ENCODE data around the gene AUTS2.

AUTS2 gene

GRCh38 chr7:70620333-70621055, 1022.2 kb downstream of the AUTS2 start:
- DNase-seq (ENCODE audit: low read depth, low spot score), result no peak

GRCh38 chr7:70621954-70622600, 1023.8 kb downstream of the AUTS2 start:
- no peak for DNase-seq (ENCODE audit: low read depth, low spot score)

GRCh38 chr7:70622936-70623335, 1024.7 kb downstream of the AUTS2 start:
- DNase-seq (ENCODE audit: low read depth, low spot score), result no peak

- DNase-seq (ENCODE audit: low read depth, low spot score), result no peak
Measured at GRCh38 chr7:70624500-70625103, 1026.3 kb downstream of the AUTS2 start.

GRCh38 chr7:70627461-70627860, 1029.2 kb downstream of the AUTS2 start:
- no peak for DNase-seq (ENCODE audit: low read depth, low spot score)

GRCh38 chr7:70630440-70630817, 1032.2 kb downstream of the AUTS2 start:
- no peak for DNase-seq (ENCODE audit: low read depth, low spot score)

GRCh38 chr7:70630818-70631457, 1032.7 kb downstream of the AUTS2 start:
- no peak for DNase-seq (ENCODE audit: low read depth, low spot score)

- DNase-seq (ENCODE audit: low read depth, low spot score), result no peak
Measured at GRCh38 chr7:70631718-70632117, 1033.4 kb downstream of the AUTS2 start.

- DNase-seq (ENCODE audit: low read depth, low spot score), result no peak
Measured at GRCh38 chr7:70632400-70632799, 1034.1 kb downstream of the AUTS2 start.

GRCh38 chr7:70634071-70634470, 1035.8 kb downstream of the AUTS2 start:
- DNase-seq (ENCODE audit: low read depth, low spot score), result no peak

GRCh38 chr7:70634610-70635068, 1036.4 kb downstream of the AUTS2 start:
- peak; percentile 18 for DNase-seq (ENCODE audit: low read depth, low spot score)

- no peak for DNase-seq (ENCODE audit: low read depth, low spot score)
Measured at GRCh38 chr7:70635633-70636032, 1037.4 kb downstream of the AUTS2 start.

GRCh38 chr7:70636169-70636568, 1037.9 kb downstream of the AUTS2 start:
- no peak for DNase-seq (ENCODE audit: low read depth, low spot score)

GRCh38 chr7:70637726-70638125, 1039.5 kb downstream of the AUTS2 start:
- DNase-seq (ENCODE audit: low read depth, low spot score), result no peak

- no peak for DNase-seq (ENCODE audit: low read depth, low spot score)
Measured at GRCh38 chr7:70638158-70639107, 1040.2 kb downstream of the AUTS2 start.

GRCh38 chr7:70640266-70640833, 1042.1 kb downstream of the AUTS2 start:
- DNase-seq (ENCODE audit: low read depth, low spot score), result peak; percentile 7

GRCh38 chr7:70641882-70642281, 1043.6 kb downstream of the AUTS2 start:
- DNase-seq (ENCODE audit: low read depth, low spot score), result no peak

GRCh38 chr7:70645279-70645678, 1047.0 kb downstream of the AUTS2 start:
- DNase-seq (ENCODE audit: low read depth, low spot score), result no peak

- DNase-seq (ENCODE audit: low read depth, low spot score), result no peak
Measured at GRCh38 chr7:70645876-70646351, 1047.6 kb downstream of the AUTS2 start.

- DNase-seq (ENCODE audit: low read depth, low spot score), result no peak
Measured at GRCh38 chr7:70646536-70647248, 1048.4 kb downstream of the AUTS2 start.
